ENCODE measurements around the gene PTPRN2. TPM values are rescaled to one million over a fixed set of nuclear protein-coding genes. Genes with fewer than 3 reads are reported as not detected.
"Not testable (repeated sequence)": the region's sequence is repeated elsewhere in the genome, so short reads cannot be mapped to it uniquely, and the experiment has no call there.

The PTPRN2 gene
- total RNA-seq, 2 donors from 2014 or later, result 26.1 to 55.5 TPM

- Histone ChIP-seq H3K4me1 (replicated peaks) (no peaks in the 10 kb centered on the region), H3K36me3 (no peaks in the 10 kb centered on the region), H3K27me3 (replicated peaks; ENCODE audit: insufficient read depth) (no peaks in the 10 kb centered on the region), H3K4me3 (no peak overlapping the region), H3K27ac (no peak overlapping the region), H3K9me3 (no peaks in the 10 kb centered on the region)
- no peak for DNase-seq (ENCODE audit: low spot score)
- intact Hi-C loops (cut with DNase I), result no loop called here
- no peak for TF ChIP-seq POLR2AphosphoS5 (IDR thresholded peaks at IDR 0.05)
- TF ChIP-seq POLR2A (IDR thresholded peaks at IDR 0.05), result no peak
- TF ChIP-seq CTCF (IDR thresholded peaks at IDR 0.05), result no peak
Observed at GRCh38 chr7:158216198-158216597, 371.4 kb downstream of the PTPRN2 start.

GRCh38 chr7:158209435-158209834, 378.2 kb downstream of the PTPRN2 start:
- DNase-seq (ENCODE audit: low spot score), result no peak
- 46% methylated on average over 1 of the region's 1 CpG for WGBS
- no peak overlapping the region for H3K27ac ChIP-seq
- intact Hi-C loops (cut with DNase I), result no loop called here
- no peak for TF ChIP-seq POLR2A (IDR thresholded peaks at IDR 0.05)
- no peak for TF ChIP-seq CTCF (IDR thresholded peaks at IDR 0.05)
- no peak for TF ChIP-seq POLR2AphosphoS5 (IDR thresholded peaks at IDR 0.05)
- no peak overlapping the region for H3K4me3 ChIP-seq
- H3K27me3 ChIP-seq (replicated peaks; ENCODE audit: insufficient read depth), result no peaks in the 10 kb centered on the region
- H3K9me3 ChIP-seq, result no peaks in the 10 kb centered on the region
- no peaks in the 10 kb centered on the region for H3K4me1 ChIP-seq (replicated peaks)
- no peaks in the 10 kb centered on the region for H3K36me3 ChIP-seq

GRCh38 chr7:158206341-158206740, 381.3 kb downstream of the PTPRN2 start:
- 87% methylated on average over 6 of the region's 6 CpGs for WGBS
- no peaks in the 10 kb centered on the region for H3K4me1 ChIP-seq (replicated peaks)
- no peaks in the 10 kb centered on the region for H3K27me3 ChIP-seq (replicated peaks; ENCODE audit: insufficient read depth)
- no peak for DNase-seq (ENCODE audit: low spot score)
- intact Hi-C loops (cut with DNase I), result no loop called here
- H3K27ac ChIP-seq, result no peak overlapping the region
- TF ChIP-seq CTCF (IDR thresholded peaks at IDR 0.05), result no peak
- TF ChIP-seq POLR2AphosphoS5 (IDR thresholded peaks at IDR 0.05), result no peak
- TF ChIP-seq POLR2A (IDR thresholded peaks at IDR 0.05), result no peak
- no peaks in the 10 kb centered on the region for H3K9me3 ChIP-seq
- H3K4me3 ChIP-seq, result no peak overlapping the region
- H3K36me3 ChIP-seq, result no peaks in the 10 kb centered on the region

GRCh38 chr7:158204453-158204852, 383.2 kb downstream of the PTPRN2 start:
- Histone ChIP-seq H3K4me1 (replicated peaks) (no peaks in the 10 kb centered on the region), H3K4me3 (no peak overlapping the region), H3K27ac (no peak overlapping the region), H3K36me3 (no peaks in the 10 kb centered on the region), H3K9me3 (no peaks in the 10 kb centered on the region), H3K27me3 (replicated peaks; ENCODE audit: insufficient read depth) (no peaks in the 10 kb centered on the region)
- 79% methylated on average over 4 of the region's 4 CpGs for WGBS
- intact Hi-C loops (cut with DNase I), result no loop called here
- no peak for DNase-seq (ENCODE audit: low spot score)
- TF ChIP-seq CTCF (IDR thresholded peaks at IDR 0.05) (no peak), POLR2AphosphoS5 (IDR thresholded peaks at IDR 0.05) (no peak), POLR2A (IDR thresholded peaks at IDR 0.05) (no peak)

- H3K36me3 ChIP-seq; H3K4me3 ChIP-seq; H3K9me3 ChIP-seq; H3K27me3 ChIP-seq (replicated peaks; ENCODE audit: insufficient read depth); H3K4me1 ChIP-seq (replicated peaks); intact Hi-C loops (cut with DNase I); DNase-seq (ENCODE audit: low spot score); H3K27ac ChIP-seq: not testable (repeated sequence)
- 31% methylated on average over 40 of the region's 42 CpGs for WGBS
Observed at GRCh38 chr7:158203948-158204347, 383.7 kb downstream of the PTPRN2 start.
